HCT116 (cell line): ENCODE measurements around the gene CPNE7.

Source experiments
- CBX3 ChIP-seq: IDR thresholded peaks from 2 replicates; pipeline ENCODE4 v1.6.1; 2012; ENCODE audit warnings: low read depth
- CTCF ChIP-seq, 3 experiments: fragments of 200-600 bp in 1 of 3; sonication (generic) in 1 of 3; IDR thresholded peaks in 2 of 3; conservative IDR thresholded peaks in 1 of 3; 2 replicates each; pipeline ENCODE4 v1.5.1; 2012 to 2017; ENCODE audit warnings: low read depth in 2 of 3, low read length in 2 of 3, antibody characterized with exemption in 1 of 3, borderline replicate concordance in 1 of 3, control low read depth in 1 of 3, mild to moderate bottlenecking in 1 of 3, mixed read lengths in 1 of 3, mixed run types in 1 of 3, moderate library complexity in 1 of 3; ENCODE audit not compliant: insufficient read depth in 1 of 3
- EZH2 ChIP-seq: fragments of 200-600 bp; sonication (generic); IDR thresholded peaks from 2 replicates; pipeline ENCODE4 v1.6.1; 2017; ENCODE audit warnings: antibody characterized with exemption, mixed run types
- POLR2A ChIP-seq: IDR thresholded peaks from 2 replicates; pipeline ENCODE4 v1.7.0; 2011; ENCODE audit warnings: borderline replicate concordance; ENCODE audit not compliant: insufficient read depth, insufficient read length; ENCODE audit errors: extremely low read depth
- SP1 ChIP-seq: IDR thresholded peaks from 2 replicates; pipeline ENCODE4 v1.6.1; 2012; ENCODE audit warnings: low read depth
- TCF7L2 ChIP-seq: IDR thresholded peaks from 2 replicates; pipeline ENCODE4 v1.7.0; 2011; ENCODE audit warnings: borderline replicate concordance, inconsistent platforms; ENCODE audit not compliant: insufficient read depth, insufficient read length; ENCODE audit errors: extremely low read depth

GRCh38 chr16:89596957-89597649 is 21.5 kb downstream of the CPNE7 start:
- TF ChIP-seq CTCF (IDR thresholded peaks at IDR 0.05 in 2 of 3, conservative IDR thresholded peaks at IDR 0.05 in 1 of 3; ENCODE audit: borderline replicate concordance in 1 of 3, insufficient read depth in 1 of 3, low read depth in 2 of 3, low read length in 2 of 3) (no peak), SP1 (no peak), CBX3 (no peak), EZH2 (no peak), POLR2A (no peak), TCF7L2 (no peak)
